Stimulated activated naive CD4-positive, alpha-beta T cell (primary cell): Measurements from ENCODE around the gene MYO1C.
"Not testable (repeated sequence)": the region's sequence is repeated elsewhere in the genome, so short reads cannot be mapped to it uniquely, and the experiment has no call there.

Source experiments
- DNase-seq, 6 experiments: peaks; one replicate each; lab custom pipeline; 2025; lab: John Stamatoyannopoulos, UW

Gene MYO1C

GRCh38 chr17:1492249-1493206, at the start of gene MYO1C:
TSS of gene MYO1C (minus strand) at chr17:1492686. CDS start at chr17:1492487, 199 bp downstream.
- DNase-seq = peak in 2 of 6 experiments; percentile 16 to 25

GRCh38 chr17:1541367-1541904, 49.0 kb upstream of the MYO1C start:
- DNase-seq = no peak

- no peak for DNase-seq
Measured at GRCh38 chr17:1539811-1540210, 47.3 kb upstream of the MYO1C start.

- no peak for DNase-seq
Measured at GRCh38 chr17:1535737-1536136, 43.3 kb upstream of the MYO1C start.

GRCh38 chr17:1533661-1534325, 41.3 kb upstream of the MYO1C start:
- no peak for DNase-seq

- DNase-seq = peak; percentile 35 to 58 (median 42)
Measured at GRCh38 chr17:1532836-1533602, 40.5 kb upstream of the MYO1C start.

- no peak for DNase-seq
Measured at GRCh38 chr17:1529863-1530262, 37.4 kb upstream of the MYO1C start.

- peak in 5 of 6 experiments; percentile 8 to 31 (median 21) for DNase-seq
Measured at GRCh38 chr17:1526876-1527275, 34.4 kb upstream of the MYO1C start.

GRCh38 chr17:1522626-1523025, 30.1 kb upstream of the MYO1C start:
- DNase-seq = no peak

- no peak for DNase-seq
Measured at GRCh38 chr17:1521086-1521640, 28.7 kb upstream of the MYO1C start.

GRCh38 chr17:1519678-1520077, 27.2 kb upstream of the MYO1C start:
- no peak for DNase-seq

- no peak for DNase-seq
Measured at GRCh38 chr17:1518410-1518809, 25.9 kb upstream of the MYO1C start.

GRCh38 chr17:1516388-1517161, 24.1 kb upstream of the MYO1C start, which contains the start of gene INPP5K:
TSS of gene INPP5K (minus strand) at chr17:1516612. CDS start at chr17:1516499, 113 bp downstream.
- peak; percentile 94 to 98 (median 96) for DNase-seq

GRCh38 chr17:1515640-1516387, 23.3 kb upstream of the MYO1C start:
- DNase-seq = peak in 5 of 6 experiments; percentile 22 to 58 (median 48)

- no peak for DNase-seq
Measured at GRCh38 chr17:1512351-1512750, 19.9 kb upstream of the MYO1C start.

- no peak for DNase-seq
Measured at GRCh38 chr17:1511756-1512321, 19.4 kb upstream of the MYO1C start.

GRCh38 chr17:1511290-1511689, 18.8 kb upstream of the MYO1C start:
- no peak for DNase-seq

GRCh38 chr17:1509290-1509881, 16.9 kb upstream of the MYO1C start:
- DNase-seq = no peak

- DNase-seq = not testable (repeated sequence)
Measured at GRCh38 chr17:1508709-1509108, 16.2 kb upstream of the MYO1C start.
